Osteocyte (in vitro differentiated cells): ENCODE data around the gene MPZL3. TPM values are rescaled to one million over a fixed set of nuclear protein-coding genes. Genes with fewer than 3 reads are reported as not detected.

Experiments
- DNase-seq: peaks from one replicate; pipeline ENCODE4 v3.0.0; 2021; ENCODE audit warnings: mixed read lengths; ENCODE audit not compliant: unreplicated experiment; ENCODE audit errors: extremely low spot score
- H3K27ac Mint-ChIP-seq: one replicate; pipeline ENCODE4 v1.8.0; 2021; ENCODE audit warnings: mild to moderate bottlenecking, mixed read lengths; ENCODE audit not compliant: unreplicated experiment
- H3K27me3 Mint-ChIP-seq: one replicate; pipeline ENCODE4 v1.8.0; 2021; ENCODE audit warnings: mixed read lengths; ENCODE audit not compliant: unreplicated experiment
- H3K36me3 Mint-ChIP-seq: one replicate; pipeline ENCODE4 v1.8.0; 2021; ENCODE audit warnings: mixed read lengths; ENCODE audit not compliant: unreplicated experiment
- H3K4me1 Mint-ChIP-seq: one replicate; pipeline ENCODE4 v1.8.0; 2021; ENCODE audit warnings: mixed read lengths; ENCODE audit not compliant: unreplicated experiment
- H3K4me3 Mint-ChIP-seq: one replicate; pipeline ENCODE4 v1.8.0; 2021; ENCODE audit warnings: mild to moderate bottlenecking, moderate library complexity, mixed read lengths; ENCODE audit not compliant: unreplicated experiment
- H3K9me3 Mint-ChIP-seq: one replicate; pipeline ENCODE4 v1.8.0; 2021; ENCODE audit warnings: mixed read lengths; ENCODE audit not compliant: unreplicated experiment
- CTCF ChIP-seq: fragments of 200-600 bp; sonication (generic); IDR thresholded peaks from 2 replicates; pipeline ENCODE4 v1.5.0; 2021; ENCODE audit warnings: antibody characterized with exemption, mild to moderate bottlenecking, moderate library complexity
- total RNA-seq: library from RNA; stranded (reverse); gene quantifications from 2 replicates; pipeline ENCODE4 v1.2.1, GENCODE V29; 2021

MPZL3 gene
- total RNA-seq, 1 donor from 2014 or later: 0.40 TPM

GRCh38 chr11:118223992-118224391 lies 28.2 kb downstream of the MPZL3 start:
- no peak for TF ChIP-seq CTCF
- Mint-ChIP-seq H3K27ac (no peak overlapping the region), H3K4me1 (no peaks in the 10 kb centered on the region), H3K9me3 (no peaks in the 10 kb centered on the region), H3K27me3 (peaks cover 42% of the 10 kb centered on the region), H3K4me3 (no peak overlapping the region), H3K36me3 (no peaks in the 10 kb centered on the region)
- no peak for DNase-seq

GRCh38 chr11:118223570-118223969 lies 28.6 kb downstream of the MPZL3 start:
- no peaks in the 10 kb centered on the region for H3K4me1 Mint-ChIP-seq
- H3K36me3 Mint-ChIP-seq: no peaks in the 10 kb centered on the region
- DNase-seq: no peak
- H3K4me3 Mint-ChIP-seq: no peak overlapping the region
- TF ChIP-seq CTCF: no peak
- H3K9me3 Mint-ChIP-seq: no peaks in the 10 kb centered on the region
- peaks cover 42% of the 10 kb centered on the region for H3K27me3 Mint-ChIP-seq
- H3K27ac Mint-ChIP-seq: no peak overlapping the region

- no peak overlapping the region for H3K27ac Mint-ChIP-seq
- H3K27me3 Mint-ChIP-seq: peaks cover 45% of the 10 kb centered on the region
- no peaks in the 10 kb centered on the region for H3K9me3 Mint-ChIP-seq
- DNase-seq: no peak
- H3K4me1 Mint-ChIP-seq: no peaks in the 10 kb centered on the region
- no peak overlapping the region for H3K4me3 Mint-ChIP-seq
- no peaks in the 10 kb centered on the region for H3K36me3 Mint-ChIP-seq
- no peak for TF ChIP-seq CTCF
Observed at GRCh38 chr11:118222437-118222836, 29.7 kb downstream of the MPZL3 start.

- no peak for TF ChIP-seq CTCF
- H3K4me1 Mint-ChIP-seq: no peaks in the 10 kb centered on the region
- H3K27ac Mint-ChIP-seq: no peak overlapping the region
- no peaks in the 10 kb centered on the region for H3K36me3 Mint-ChIP-seq
- no peak overlapping the region for H3K4me3 Mint-ChIP-seq
- H3K27me3 Mint-ChIP-seq: peaks cover 50% of the 10 kb centered on the region
- no peak for DNase-seq
- H3K9me3 Mint-ChIP-seq: no peaks in the 10 kb centered on the region
Observed at GRCh38 chr11:118221419-118221818, 30.7 kb downstream of the MPZL3 start.

- DNase-seq: no peak
- no peaks in the 10 kb centered on the region for H3K4me1 Mint-ChIP-seq
- no peaks in the 10 kb centered on the region for H3K9me3 Mint-ChIP-seq
- no peak for TF ChIP-seq CTCF
- H3K27ac Mint-ChIP-seq: no peak overlapping the region
- no peak overlapping the region for H3K4me3 Mint-ChIP-seq
- H3K36me3 Mint-ChIP-seq: no peaks in the 10 kb centered on the region
- H3K27me3 Mint-ChIP-seq: peaks cover 49% of the 10 kb centered on the region
Observed at GRCh38 chr11:118219732-118220131, 32.4 kb downstream of the MPZL3 start.
